DMS153 treated with DMSO at 0.1 percent for 48 hours (cell line): Measurements from ENCODE around the gene RTEL1.

Experiments used
- DNase-seq: peaks from one replicate; lab custom pipeline; 2025; ENCODE audit not compliant: unreplicated experiment; lab: John Stamatoyannopoulos, UW

Gene RTEL1

DNA sequence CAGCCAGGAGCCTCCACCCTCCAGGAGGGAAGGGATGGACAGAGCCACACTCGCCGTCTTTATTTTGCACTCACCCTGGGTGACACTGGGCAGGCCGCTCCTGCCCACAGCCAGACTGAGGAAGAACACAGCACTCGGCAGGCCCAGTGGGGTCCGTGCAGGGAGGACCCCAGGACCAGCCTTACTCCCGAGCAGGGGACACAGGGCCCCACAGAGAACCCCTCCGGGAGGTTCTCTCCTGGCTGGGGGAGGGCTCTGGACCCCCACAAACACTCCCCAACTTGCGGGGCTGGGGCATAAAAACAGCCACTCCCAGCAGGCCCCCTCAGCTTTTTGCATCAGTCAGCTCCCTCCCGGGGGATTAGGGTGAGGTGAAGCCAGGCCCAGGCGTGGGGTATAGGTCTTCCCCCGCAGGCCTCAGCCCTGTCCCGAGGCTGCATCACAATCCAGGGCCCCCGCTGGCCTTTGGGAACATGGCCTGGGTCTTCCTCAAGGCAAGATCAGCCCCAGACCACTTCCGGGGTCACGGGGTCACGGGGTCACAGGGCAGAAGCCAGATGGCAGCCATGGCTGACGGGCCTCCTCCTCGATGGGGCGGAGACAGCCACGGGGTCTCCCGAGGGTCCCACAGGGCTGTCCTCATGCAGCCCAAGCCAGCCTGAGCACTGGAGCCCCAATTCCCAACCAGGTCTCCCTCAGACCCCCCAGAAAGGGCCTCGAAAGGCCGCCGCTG, 41.5 kb downstream of the RTEL1 start:
- DNase-seq: no peak

DNA sequence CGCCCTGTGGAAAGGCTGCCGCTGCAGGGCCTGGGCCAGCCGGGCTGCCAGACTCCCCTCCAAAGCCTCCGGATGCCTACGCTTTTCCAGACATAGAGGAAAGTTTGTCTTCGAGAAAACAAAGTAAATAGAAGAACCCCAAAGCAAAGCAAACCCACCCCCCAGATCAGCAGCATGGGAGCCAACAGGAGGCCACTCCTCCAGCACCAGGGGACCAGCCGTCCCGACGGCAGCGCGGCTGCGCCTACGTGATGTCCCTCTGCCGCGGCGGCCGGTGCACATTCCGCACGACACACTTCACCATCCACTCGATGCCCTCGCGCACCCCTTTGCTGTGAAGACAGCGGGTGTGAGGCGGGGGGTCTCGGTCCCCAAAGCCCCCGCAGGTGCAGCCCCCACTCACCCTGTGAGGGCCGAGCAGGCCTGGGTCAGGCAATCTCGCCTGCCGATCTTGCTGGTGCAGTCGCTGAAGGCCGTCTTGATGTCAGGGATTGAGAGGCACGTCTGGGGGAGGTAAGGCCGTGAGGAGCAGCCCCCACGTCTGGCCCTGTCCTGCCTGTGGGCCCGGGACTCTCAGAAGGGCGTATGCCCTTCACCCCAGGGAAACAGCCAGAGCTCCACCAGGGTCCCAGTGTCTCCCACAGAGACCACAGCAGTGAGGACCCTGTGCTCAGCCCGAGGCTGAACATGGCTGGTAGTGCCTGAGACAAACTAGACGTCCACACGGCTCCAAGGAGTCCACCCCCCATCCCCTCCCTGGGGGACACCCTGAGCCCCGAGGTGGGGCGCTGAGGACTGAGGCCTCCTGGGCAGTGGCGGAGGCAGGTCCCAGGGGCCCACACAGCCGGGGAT, 42.3 kb downstream of the RTEL1 start:
- no peak for DNase-seq

DNA sequence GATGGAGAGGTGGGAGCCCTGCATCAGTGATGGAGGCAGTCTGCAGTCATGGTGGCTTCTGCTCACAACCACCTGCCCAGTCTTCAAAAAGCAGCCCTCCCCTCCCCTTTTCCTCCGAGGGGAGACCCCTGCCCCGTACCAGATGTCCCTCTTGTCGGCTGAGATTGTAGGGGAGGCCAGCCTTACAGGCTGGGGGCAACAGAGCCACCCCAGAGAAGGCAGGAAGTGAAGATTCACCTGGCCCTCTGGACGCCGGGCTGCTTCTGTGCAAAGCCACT, 42.9 kb downstream of the RTEL1 start:
- no peak for DNase-seq

DNA sequence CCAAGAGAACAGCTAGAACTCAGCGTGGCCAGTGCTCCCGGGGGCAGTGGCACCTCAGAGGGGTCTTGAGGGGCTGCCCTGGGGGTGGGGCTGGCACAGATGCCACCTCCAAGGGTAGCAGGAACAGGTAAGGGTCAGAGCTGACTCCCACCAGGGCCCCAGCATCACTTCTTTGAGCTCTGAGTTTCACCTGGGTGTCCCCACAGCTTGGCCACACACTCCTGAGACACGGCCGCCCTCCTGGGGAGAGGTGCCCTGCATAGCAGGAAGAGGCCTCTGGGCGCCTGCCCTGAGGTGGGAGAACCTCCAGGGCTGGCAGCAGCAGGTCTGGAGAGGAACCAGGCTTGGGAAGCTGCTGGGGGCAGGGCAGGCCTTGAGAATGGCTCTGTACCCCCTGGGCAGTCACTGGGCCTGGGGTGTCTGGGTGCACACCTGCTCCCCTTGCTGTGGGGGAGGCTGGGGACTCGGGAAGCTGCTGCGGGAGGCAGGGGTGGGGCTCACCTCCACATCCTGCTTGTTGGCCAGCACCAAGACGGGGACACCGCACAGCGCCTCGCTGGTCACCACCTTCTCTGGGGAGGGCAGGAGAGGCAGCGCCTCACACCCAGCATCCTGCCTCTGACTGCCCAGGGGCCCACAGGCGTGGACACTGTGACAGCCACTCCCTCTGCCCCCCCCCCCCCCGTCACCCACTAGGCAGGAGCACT, 43.4 kb downstream of the RTEL1 start:
- no peak for DNase-seq

DNA sequence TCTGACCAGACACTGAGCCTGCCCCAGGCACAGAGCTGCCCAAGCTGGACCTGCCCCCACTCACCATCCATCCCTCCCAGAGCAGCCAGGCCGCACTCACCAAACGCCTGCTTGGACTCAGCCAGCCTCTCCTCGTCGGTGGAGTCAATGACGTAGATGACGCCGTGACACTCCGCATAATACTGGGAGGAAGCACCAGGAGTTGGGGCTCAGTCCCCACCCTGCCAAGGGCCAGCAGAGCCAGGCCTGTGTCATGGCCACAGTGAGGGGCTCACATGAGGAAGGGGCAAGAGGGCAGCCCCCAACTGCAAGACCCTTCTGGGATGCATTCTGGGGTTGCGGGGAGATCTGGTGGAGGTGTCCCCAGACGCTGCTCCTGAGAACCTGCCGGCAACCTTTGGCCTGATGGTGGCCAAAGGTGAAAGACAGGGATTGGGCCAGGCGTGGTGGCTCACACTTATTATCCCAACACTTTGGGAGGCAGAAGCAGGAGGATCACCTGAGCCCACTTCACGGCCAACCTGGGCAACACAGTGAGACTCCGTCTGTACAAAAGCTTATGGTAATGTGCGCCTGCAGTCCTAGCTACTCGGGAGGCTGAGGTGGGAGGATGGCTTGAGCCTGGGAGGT, 44.0 kb downstream of the RTEL1 start:
- no peak for DNase-seq

DNA sequence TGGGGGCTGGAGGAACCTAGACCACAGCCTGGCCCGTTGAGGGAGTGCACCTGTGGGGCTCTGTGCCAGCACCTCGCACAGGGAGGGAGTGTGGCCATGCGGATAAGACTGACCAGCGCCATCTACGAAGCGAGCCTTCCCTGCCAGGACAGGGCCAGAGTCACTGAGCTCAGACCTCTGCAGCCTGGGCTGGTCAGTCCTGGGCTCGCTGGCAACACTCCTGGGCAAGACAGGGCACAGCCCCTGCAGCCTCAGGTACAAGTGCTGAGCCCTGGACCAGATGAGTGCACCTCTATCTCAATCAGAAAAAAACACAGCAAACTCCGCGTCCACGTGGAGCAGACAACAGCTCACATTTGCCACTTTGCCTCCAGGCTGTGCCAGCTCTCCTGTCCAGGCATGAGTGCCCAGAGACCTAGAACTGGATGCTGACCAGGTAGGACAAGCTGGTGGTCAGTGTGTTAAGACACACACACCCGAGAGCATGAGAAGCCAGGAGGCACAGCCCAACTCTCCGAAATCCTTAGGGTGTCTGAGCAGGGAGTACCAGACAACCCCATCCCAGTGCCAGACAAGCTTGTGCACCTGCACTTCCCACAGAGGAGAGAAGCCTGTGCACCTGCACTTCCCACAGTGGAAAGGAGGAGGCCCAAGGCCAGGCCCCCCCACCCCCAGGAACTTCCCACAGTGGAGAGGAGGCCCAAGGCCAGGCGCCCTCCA, 44.8 kb downstream of the RTEL1 start:
- no peak for DNase-seq

DNA sequence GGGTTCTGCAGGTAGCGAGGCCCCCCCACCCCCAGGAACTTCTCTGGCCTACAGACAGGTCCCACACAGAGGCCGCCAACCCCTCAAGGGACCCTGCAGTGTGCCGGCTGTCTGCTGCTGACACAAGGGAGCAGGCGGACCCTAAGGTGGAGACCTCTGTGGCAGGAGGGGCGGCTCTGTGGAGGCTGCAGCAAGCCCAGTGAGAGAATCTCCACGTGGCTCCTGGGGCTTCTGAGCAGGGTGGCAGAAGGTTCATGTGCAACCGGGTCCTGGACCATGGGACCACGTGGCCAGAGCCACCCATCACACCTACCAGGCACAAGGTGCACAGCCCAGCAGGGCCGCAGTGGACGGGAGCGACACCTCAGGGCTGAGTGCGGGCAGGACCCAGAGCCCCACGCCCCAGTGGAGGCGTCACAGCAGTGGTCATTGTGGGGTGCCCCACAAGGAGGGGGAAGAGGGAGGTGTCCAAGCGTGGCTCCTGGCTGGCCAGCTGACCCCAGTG, 45.4 kb downstream of the RTEL1 start:
- no peak for DNase-seq

DNA sequence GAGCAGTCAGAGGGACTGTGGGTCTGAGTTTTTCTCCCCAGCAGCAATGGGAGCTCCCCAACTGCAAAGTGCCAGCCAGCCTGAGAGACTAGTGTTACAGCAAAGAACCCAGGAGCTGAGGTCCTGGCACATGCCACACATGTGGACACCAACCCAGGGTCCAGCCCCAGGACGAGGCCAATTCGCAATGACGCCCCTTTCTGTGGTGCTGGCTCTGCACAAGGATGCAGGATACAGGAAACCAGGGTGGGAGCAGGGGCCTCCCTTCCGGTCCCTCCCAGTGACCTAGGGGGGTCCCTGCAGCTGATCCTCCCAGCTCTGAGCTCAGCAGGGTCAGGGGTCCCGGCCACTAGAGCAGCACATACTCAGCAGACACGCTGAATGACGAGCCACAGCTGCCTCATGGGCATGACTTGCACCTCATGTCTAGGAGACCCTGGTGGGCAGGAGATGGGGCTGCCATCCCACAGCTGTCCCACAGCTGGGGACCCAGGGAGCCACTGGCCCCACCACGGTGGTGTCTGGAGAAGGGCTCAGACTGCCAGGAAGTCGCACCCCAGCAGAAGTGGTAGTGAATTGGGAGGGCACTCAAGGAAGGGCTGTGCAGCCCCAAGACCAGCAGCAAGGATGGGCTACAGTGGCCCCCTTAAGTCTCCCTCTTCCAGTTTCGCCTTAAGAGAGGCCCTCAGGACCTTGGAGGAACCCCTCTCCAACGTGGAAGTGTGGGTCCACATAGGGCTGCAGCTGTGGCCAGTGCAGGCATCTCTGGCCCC, 46.0 kb downstream of the RTEL1 start:
- DNase-seq: no peak

DNA sequence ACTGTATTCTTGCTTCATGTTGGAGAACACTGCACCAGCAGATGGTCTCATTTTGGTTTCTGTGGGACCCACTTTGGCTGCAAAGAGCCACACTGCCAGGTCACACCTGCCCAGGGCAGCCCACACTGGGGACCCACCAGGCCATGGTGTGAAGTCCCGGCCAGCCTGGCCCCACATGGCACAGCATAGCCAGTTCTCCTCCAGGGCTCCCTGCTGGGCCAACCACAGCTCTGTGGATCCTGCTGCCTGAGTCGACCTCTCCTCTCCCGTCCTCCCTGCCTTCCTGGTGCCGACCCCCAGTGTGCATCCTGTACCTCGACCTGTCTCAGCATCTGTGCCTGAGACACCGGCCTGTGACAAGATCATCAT, 46.6 kb downstream of the RTEL1 start:
- no peak for DNase-seq

DNA sequence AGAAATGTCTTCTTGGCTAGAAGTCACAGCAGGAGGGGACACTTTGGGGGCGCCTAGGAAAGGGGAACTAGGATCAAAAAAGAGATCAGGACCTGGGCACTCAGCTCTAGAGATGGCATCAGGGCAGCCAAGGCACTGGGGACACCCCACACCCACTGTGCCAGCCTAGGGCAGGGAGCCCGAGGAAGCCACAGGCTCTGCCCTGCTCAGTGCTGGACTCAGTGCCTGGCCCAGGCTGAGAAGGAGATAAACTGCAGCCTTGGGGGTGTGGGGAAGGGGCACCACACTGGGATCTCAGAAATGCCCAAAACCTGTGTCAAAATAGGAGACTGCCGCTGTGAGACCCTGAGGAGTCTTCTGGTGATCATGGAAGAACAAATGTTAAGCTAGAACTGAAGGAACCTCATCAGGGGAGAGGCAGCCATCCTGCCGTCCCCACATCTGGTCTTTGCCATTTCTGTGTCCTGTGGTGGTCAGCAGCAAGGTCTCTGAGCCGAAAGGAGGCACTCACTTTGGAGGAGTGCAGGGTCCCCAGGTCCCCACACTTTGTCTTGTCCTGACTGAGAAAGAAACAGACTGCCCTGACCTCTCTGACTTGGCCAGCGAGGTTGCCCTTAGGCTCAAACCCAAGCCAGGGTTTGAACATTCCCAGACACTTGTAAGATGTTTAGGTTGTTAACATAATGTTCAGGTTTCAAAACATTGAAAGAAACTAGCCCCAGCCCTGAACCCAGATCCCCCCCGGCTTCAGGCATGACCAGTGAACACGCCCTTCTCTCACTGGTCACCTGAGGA, 47.3 kb downstream of the RTEL1 start:
- no peak for DNase-seq

DNA sequence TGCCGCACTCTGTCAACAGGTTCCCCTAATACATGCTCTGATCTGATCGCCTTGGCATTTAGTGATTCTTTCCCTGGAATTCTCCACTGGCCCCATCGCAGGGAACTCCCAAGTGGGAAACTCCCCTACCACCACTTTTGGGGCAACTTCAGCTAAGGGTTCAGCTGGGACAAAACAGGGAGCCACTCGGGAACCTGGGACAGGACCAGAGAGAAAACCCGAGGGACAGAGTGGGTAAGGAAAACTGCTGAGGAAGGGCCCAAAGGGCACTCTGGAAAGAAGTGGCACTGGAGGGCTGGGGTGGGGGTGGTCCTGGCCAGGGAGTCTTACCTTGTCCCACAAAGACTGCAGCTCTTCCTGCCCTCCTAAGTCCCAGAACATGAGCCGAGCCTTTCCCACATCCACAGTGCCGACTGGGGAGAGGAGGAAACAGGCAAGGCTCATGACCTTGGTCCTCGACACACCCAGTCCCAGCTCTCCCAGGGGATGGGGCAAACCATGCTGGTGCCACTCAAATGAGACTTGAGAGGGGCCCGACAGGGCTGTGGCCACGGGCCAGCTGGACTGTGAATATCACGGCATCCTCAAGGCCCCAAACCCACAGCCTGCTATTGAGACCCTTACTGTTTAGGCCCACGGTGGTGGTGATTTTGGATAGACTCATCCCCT, 48.0 kb downstream of the RTEL1 start:
- DNase-seq: no peak

DNA sequence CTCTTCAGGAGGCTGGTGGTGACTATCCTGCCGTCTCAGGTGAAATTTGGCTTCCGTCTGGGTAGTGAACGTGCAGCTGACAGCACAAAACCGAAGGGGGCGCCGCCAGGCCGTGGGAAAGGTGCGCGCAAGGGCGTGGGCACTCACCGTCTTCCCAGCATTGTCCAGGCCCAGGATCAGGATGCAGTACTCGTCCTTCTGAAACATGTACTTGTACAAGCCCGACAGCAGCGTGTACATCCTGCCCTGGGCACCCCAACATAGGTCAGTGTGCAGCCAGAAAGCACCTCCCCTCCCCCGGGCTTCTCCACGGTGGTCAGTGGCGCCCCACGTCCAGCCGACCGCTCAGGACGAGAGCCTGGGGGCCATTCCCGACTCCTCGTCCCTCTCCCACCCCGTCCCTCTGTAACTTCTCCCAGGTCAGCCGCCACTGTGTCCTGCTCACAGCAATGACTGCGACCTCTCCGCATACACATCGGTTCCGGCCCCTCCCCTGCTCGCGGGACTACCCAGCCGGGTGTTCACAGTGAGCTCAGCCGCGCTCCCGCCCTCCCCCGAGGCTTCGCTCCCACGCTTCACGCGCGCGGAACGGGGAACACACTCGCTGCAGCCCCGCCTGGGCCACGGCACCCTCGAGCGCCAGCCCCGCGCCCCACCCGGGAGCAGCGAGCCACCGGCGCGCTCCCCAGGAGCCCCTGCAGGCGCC, 48.9 kb downstream of the RTEL1 start:
- DNase-seq: no peak

DNA sequence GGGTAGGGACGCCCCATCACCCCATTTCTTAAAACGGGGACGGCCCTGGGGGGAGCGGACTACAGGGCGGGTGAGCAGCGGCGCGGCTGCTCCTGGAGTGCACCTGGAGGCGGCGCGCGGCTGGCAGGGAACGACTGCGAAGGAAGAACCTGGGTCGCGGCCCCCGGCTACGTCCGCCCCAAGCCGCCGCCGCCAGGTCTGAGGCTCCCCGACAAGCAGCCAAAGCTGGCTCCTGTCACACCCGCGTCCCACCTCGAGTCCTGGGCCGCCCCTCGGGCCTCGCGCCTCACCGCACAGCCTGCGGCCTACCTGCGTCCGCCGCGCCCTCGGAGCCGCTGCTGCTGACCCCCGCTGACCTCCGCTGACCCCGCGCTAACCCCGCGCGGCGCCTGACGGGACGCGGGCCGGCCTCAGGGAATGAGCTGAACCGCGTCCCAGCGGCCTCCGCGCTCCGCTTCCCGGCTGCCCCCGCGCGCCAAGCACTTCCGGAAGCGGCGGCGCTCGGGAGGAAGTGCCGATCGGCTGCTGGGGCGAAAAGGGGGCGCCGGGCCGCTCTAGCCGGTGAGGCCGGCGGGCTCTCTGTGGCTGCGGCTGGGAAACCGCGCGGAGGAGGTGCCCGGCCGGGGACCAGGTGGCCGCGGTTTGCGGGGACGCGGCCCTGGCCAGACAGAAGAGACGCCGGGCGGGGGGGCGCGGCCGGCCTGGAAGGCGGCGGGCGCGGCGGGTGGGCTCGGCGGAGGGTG, 49.6 kb downstream of the RTEL1 start, which contains the start of the genes ARFRP1 and ZGPAT:
ARFRP1 (minus strand) TSS at position 419 of the 743 bp plus-strand sequence. CDS start 885 bp downstream, outside the sequence.
ZGPAT (plus strand) TSS at position 482 of the 743 bp plus-strand sequence. CDS start 542 bp downstream, outside the sequence.
- peak; percentile 77 for DNase-seq

DNA sequence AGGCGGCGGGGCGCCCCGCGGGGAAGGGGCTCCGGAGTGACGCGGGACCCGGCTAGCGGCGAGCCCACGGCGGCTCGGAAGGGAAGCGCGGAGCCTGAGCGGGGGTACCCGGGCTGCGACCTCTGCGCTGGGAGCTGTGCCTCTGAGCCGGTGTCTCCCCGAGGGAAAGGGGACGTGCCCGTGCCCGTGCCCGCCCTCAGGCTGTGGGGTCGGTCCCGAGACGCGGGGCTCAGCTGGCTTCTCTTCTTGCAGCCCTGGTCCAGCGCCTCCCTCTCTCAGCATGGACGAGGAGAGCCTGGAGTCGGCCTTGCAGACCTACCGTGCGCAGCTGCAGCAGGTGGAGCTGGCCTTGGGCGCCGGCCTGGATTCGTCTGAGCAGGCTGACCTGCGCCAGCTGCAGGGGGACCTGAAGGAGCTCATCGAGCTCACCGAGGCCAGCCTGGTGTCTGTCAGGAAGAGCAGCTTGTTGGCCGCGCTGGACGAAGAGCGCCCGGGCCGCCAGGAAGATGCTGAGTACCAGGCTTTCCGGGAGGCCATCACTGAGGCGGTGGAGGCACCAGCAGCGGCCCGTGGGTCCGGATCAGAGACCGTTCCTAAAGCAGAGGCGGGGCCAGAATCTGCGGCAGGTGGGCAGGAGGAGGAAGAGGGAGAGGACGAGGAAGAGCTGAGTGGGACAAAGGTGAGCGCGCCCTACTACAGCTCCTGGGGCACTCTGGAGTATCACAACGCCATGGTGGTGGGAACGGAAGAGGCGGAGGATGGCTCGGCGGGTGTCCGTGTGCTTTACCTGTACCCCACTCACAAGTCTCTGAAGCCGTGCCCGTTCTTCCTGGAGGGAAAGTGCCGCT, 50.4 kb downstream of the RTEL1 start:
- DNase-seq: no peak

DNA sequence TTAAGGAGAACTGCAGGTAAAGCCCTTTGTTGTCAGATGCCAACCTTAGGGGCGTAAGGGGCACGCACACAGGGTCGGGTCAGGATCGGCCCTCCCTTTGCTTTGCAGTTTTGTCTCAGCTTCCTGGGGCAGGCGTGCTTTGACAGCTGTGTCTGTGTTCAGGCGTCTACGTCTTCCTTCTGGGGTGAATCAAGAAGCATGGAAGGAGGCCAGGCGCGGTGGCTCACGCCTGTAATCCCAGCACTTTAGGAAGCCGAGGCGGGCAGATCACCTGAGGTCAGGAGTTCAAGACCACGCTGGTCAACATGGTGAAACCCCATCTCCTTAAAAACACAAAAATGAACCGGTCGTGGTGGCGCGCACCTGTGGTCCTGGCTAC, 51.0 kb downstream of the RTEL1 start:
- DNase-seq: no peak

DNA sequence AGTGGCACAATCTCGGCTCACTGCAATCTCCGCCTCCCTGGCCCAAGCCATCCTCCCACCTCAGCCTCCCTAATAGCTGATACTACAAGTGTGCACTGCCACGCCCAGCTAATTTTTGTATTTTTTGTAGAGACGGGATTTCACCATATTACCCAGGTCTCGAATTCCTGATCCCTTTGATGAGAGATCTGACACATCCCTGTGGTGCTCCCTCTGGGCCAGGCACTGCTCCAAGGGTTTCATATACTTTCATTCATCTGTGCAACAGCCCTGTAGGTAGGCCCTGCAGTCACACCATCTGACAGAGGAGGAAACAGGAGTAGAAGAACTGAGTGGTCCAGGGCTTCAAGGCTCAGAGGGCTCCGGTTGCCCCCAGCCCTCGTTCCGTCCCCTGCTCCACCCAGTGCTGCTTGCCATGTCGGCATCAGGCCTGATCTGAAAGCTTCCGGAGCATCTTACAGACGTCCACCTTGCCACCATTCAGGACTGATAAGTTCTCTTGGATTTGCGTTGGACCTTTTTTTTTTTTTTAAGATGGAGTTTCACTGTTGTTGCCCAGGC, 53.1 kb downstream of the RTEL1 start:
- no peak for DNase-seq
